WTC11 (cell line): ENCODE data around the gene OTUB1. TPM values are rescaled to one million over a fixed set of nuclear protein-coding genes. Genes with fewer than 3 reads are reported as not detected.

ENCODE experiments used
- ATAC-seq: fragments of 200-7000 bp; cut with Tn5 transposase; 2 replicates; pipeline ENCODE4 v1.10.0; 2021; ENCODE audit warnings: mild to moderate bottlenecking, moderate library complexity
- CTCF ChIA-PET: fragments of 300-600 bp; sonication (Branson Sonifier 250); formaldehyde crosslinking; loops from one replicate; lab custom pipeline; 2021; ENCODE audit warnings: antibody characterized with exemption; lab: Charles Lee
- POLR2A ChIA-PET: fragments of 350-600 bp; sonication (Branson Sonifier 250); formaldehyde crosslinking; loops from one replicate; lab custom pipeline; 2021; ENCODE audit warnings: antibody characterized with exemption; lab: Charles Lee
- DNase-seq: peaks from one replicate; pipeline ENCODE4 v3.0.0; 2021; ENCODE audit warnings: low spot score
- H3K27ac Mint-ChIP-seq: 2 replicates; pipeline ENCODE4 v1.8.0; 2021; ENCODE audit warnings: mixed read lengths
- H3K27me3 Mint-ChIP-seq: 2 replicates; pipeline ENCODE4 v1.8.0; 2021; ENCODE audit warnings: low read depth, mild to moderate bottlenecking, moderate library complexity, mixed read lengths
- H3K36me3 Mint-ChIP-seq: 2 replicates; pipeline ENCODE4 v1.8.0; 2021; ENCODE audit warnings: mixed read lengths
- H3K4me1 Mint-ChIP-seq: 2 replicates; pipeline ENCODE4 v1.8.0; 2022; ENCODE audit warnings: mixed read lengths
- H3K4me3 Mint-ChIP-seq: 2 replicates; pipeline ENCODE4 v1.8.0; 2021; ENCODE audit warnings: mild to moderate bottlenecking, moderate library complexity, mixed read lengths
- H3K9me3 Mint-ChIP-seq: 2 replicates; pipeline ENCODE4 v1.8.0; 2021; ENCODE audit warnings: mixed read lengths
- EMX1 ChIP-seq: fragments of 250-450 bp; sonication (Bioruptor Pico); IDR thresholded peaks from 2 replicates; pipeline ENCODE4 v1.8.0; 2021; ENCODE audit warnings: mild to moderate bottlenecking
- GTF2I ChIP-seq: fragments of 250-450 bp; sonication (Bioruptor Pico); conservative IDR thresholded peaks from 2 replicates; pipeline ENCODE4 v1.4.0; 2021; ENCODE audit warnings: mild to moderate bottlenecking
- JAZF1 ChIP-seq: fragments of 250-450 bp; sonication (Bioruptor Pico); IDR thresholded peaks from 2 replicates; pipeline ENCODE4 v1.9.0; 2021; ENCODE audit warnings: moderate library complexity, mild to moderate bottlenecking, inconsistent platforms
- MYBL2 ChIP-seq: sonication (generic); formaldehyde crosslinking; IDR thresholded peaks from 2 replicates; pipeline ENCODE4 v1.8.1; 2023; ENCODE audit warnings: mild to moderate bottlenecking, moderate library complexity, missing genetic modification reagents
- NFATC4 ChIP-seq: fragments of 250-450 bp; sonication (Bioruptor Pico); IDR thresholded peaks from 2 replicates; pipeline ENCODE4 v1.9.0; 2021; ENCODE audit warnings: mild to moderate bottlenecking
- RORB ChIP-seq: fragments of 250-450 bp; sonication (Bioruptor Pico); IDR thresholded peaks from 2 replicates; pipeline ENCODE4 v1.9.0; 2021; ENCODE audit warnings: mild to moderate bottlenecking
- ZNF219 ChIP-seq: sonication (generic); formaldehyde crosslinking; IDR thresholded peaks from 2 replicates; pipeline ENCODE4 v1.8.0; 2023; ENCODE audit warnings: missing genetic modification reagents, mild to moderate bottlenecking, borderline replicate concordance
- ZNF263 ChIP-seq: sonication (generic); formaldehyde crosslinking; IDR thresholded peaks from 2 replicates; pipeline ENCODE4 v1.8.1; 2022; ENCODE audit warnings: low read depth, mild to moderate bottlenecking, moderate library complexity, missing genetic modification reagents
- total RNA-seq: library from RNA; stranded (reverse); gene quantifications from 3 replicates; pipeline ENCODE4 v1.2.3, GENCODE V29; 2021
- TF ChIP-seq, protein P1 (sequence below): fragments of 250-450 bp; sonication (Bioruptor Pico); IDR thresholded peaks from 2 replicates; pipeline ENCODE4 v1.8.0; 2021; ENCODE audit warnings: mild to moderate bottlenecking
- TF ChIP-seq, protein P2 (sequence below): sonication (generic); formaldehyde crosslinking; IDR thresholded peaks from 2 replicates; pipeline ENCODE4 v1.8.1; 2022; ENCODE audit warnings: low read depth, mild to moderate bottlenecking, moderate library complexity, missing genetic modification reagents, borderline replicate concordance
- TF ChIP-seq, protein P3 (sequence below): sonication (generic); formaldehyde crosslinking; IDR thresholded peaks from 2 replicates; pipeline ENCODE4 v1.8.1; 2023; ENCODE audit warnings: mild to moderate bottlenecking, missing genetic modification reagents, borderline replicate concordance
- TF ChIP-seq, protein P4 (sequence below): sonication (generic); formaldehyde crosslinking; IDR thresholded peaks from 2 replicates; pipeline ENCODE4 v1.8.0; 2023; ENCODE audit warnings: missing genetic modification reagents
- TF ChIP-seq, protein P5 (sequence below): sonication (generic); formaldehyde crosslinking; IDR thresholded peaks from 2 replicates; pipeline ENCODE4 v1.8.1; 2022; ENCODE audit warnings: mild to moderate bottlenecking, missing genetic modification reagents, moderate library complexity, borderline replicate concordance
- TF ChIP-seq, protein P6 (sequence below): fragments of 200-600 bp; IDR thresholded peaks from 2 replicates; pipeline ENCODE4 v1.8.0; 2022; ENCODE audit warnings: antibody characterized with exemption

The OTUB1 gene
- total RNA-seq, 1 experiment from 2014 or later = 112 TPM

DNA sequence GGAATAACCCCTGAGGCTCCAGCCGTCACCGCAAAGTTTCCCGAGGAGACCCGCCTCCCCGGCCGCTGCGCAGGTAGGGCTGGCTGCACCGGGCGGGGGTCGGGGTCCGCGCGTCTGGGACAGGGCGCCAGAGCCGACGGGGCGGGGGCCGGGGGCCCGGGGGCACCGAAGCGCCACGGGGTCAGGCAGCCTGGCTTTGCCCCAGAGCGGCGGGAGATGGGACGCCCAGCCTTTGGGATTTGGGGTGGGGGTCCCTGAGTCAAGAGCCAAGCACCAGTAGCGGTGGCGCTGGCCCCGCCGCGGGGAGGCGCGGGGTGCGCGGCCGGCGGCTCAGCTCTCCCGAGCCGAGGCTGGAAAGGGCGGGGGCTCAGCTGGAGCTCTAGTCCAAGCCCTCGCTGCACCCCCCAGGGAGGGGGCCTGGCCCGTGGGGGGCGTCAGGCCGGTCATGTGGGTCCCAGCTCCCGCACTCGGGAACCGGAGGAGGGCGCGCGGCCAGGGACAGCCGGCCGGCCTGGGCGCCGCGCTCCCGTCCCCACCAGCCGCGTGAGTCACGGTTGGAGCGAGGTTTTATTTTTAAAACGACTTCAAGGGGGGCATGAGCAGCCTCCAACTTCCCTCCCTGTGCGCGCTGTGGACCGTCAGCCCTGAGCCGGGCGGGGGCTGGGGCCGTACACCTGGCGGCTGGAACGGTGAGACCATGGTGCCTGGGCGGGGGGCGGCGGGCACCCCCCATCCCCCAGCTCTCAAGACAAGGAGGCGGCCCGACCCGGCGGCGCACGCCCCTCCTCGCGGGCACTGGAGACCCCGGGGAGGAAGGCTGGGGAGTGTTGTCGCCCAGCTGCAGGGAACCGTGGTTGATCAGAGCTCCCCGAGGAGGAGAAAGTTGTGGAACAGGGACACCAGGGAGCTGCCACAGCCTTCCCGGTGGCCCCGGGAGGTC is 50.1 kb downstream of the OTUB1 start:
- H3K27ac Mint-ChIP-seq = no peak overlapping the region
- TF ChIP-seq, protein P1, sequence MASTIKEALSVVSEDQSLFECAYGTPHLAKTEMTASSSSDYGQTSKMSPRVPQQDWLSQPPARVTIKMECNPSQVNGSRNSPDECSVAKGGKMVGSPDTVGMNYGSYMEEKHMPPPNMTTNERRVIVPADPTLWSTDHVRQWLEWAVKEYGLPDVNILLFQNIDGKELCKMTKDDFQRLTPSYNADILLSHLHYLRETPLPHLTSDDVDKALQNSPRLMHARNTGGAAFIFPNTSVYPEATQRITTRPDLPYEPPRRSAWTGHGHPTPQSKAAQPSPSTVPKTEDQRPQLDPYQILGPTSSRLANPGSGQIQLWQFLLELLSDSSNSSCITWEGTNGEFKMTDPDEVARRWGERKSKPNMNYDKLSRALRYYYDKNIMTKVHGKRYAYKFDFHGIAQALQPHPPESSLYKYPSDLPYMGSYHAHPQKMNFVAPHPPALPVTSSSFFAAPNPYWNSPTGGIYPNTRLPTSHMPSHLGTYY (CRISPR knock-in tag) = no peak
- no peak for TF ChIP-seq MYBL2 (CRISPR knock-in tag)
- TF ChIP-seq, protein P2, sequence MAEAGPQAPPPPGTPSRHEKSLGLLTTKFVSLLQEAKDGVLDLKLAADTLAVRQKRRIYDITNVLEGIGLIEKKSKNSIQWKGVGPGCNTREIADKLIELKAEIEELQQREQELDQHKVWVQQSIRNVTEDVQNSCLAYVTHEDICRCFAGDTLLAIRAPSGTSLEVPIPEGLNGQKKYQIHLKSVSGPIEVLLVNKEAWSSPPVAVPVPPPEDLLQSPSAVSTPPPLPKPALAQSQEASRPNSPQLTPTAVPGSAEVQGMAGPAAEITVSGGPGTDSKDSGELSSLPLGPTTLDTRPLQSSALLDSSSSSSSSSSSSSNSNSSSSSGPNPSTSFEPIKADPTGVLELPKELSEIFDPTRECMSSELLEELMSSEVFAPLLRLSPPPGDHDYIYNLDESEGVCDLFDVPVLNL (CRISPR knock-in tag) = no peak
- TF ChIP-seq, protein P3, sequence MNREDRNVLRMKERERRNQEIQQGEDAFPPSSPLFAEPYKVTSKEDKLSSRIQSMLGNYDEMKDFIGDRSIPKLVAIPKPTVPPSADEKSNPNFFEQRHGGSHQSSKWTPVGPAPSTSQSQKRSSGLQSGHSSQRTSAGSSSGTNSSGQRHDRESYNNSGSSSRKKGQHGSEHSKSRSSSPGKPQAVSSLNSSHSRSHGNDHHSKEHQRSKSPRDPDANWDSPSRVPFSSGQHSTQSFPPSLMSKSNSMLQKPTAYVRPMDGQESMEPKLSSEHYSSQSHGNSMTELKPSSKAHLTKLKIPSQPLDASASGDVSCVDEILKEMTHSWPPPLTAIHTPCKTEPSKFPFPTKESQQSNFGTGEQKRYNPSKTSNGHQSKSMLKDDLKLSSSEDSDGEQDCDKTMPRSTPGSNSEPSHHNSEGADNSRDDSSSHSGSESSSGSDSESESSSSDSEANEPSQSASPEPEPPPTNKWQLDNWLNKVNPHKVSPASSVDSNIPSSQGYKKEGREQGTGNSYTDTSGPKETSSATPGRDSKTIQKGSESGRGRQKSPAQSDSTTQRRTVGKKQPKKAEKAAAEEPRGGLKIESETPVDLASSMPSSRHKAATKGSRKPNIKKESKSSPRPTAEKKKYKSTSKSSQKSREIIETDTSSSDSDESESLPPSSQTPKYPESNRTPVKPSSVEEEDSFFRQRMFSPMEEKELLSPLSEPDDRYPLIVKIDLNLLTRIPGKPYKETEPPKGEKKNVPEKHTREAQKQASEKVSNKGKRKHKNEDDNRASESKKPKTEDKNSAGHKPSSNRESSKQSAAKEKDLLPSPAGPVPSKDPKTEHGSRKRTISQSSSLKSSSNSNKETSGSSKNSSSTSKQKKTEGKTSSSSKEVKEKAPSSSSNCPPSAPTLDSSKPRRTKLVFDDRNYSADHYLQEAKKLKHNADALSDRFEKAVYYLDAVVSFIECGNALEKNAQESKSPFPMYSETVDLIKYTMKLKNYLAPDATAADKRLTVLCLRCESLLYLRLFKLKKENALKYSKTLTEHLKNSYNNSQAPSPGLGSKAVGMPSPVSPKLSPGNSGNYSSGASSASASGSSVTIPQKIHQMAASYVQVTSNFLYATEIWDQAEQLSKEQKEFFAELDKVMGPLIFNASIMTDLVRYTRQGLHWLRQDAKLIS (CRISPR knock-in tag) = no peak
- no peak for TF ChIP-seq ZNF219 (CRISPR knock-in tag)
- TF ChIP-seq, protein P4, sequence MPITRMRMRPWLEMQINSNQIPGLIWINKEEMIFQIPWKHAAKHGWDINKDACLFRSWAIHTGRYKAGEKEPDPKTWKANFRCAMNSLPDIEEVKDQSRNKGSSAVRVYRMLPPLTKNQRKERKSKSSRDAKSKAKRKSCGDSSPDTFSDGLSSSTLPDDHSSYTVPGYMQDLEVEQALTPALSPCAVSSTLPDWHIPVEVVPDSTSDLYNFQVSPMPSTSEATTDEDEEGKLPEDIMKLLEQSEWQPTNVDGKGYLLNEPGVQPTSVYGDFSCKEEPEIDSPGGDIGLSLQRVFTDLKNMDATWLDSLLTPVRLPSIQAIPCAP (CRISPR knock-in tag) = no peak
- TF ChIP-seq, protein P5, sequence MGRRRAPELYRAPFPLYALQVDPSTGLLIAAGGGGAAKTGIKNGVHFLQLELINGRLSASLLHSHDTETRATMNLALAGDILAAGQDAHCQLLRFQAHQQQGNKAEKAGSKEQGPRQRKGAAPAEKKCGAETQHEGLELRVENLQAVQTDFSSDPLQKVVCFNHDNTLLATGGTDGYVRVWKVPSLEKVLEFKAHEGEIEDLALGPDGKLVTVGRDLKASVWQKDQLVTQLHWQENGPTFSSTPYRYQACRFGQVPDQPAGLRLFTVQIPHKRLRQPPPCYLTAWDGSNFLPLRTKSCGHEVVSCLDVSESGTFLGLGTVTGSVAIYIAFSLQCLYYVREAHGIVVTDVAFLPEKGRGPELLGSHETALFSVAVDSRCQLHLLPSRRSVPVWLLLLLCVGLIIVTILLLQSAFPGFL (CRISPR knock-in tag) = no peak
- H3K27me3 Mint-ChIP-seq = peaks cover 93% of the 10 kb centered on the region
- DNase-seq (no peak), ATAC-seq (peak; percentile 2; the same call in 1 of the 2 replicates)
- no peaks in the 10 kb centered on the region for H3K36me3 Mint-ChIP-seq
- H3K4me3 Mint-ChIP-seq = peak overlapping the region; percentile 34
- H3K4me1 Mint-ChIP-seq = peaks cover 14% of the 10 kb centered on the region
- H3K9me3 Mint-ChIP-seq = no peaks in the 10 kb centered on the region
- CTCF ChIA-PET = interaction anchor here (0.6 to 6.0 kb wide), 16 partner anchors 8 to 116 kb away, joined by 3 to 55 read pairs (median 5); no protein-coding TSS in a partner anchor
- POLR2A ChIA-PET = interaction anchor here (1.0 kb wide), 1 partner anchor 36 kb away, joined by 5 read pairs; no protein-coding TSS in a partner anchor

DNA sequence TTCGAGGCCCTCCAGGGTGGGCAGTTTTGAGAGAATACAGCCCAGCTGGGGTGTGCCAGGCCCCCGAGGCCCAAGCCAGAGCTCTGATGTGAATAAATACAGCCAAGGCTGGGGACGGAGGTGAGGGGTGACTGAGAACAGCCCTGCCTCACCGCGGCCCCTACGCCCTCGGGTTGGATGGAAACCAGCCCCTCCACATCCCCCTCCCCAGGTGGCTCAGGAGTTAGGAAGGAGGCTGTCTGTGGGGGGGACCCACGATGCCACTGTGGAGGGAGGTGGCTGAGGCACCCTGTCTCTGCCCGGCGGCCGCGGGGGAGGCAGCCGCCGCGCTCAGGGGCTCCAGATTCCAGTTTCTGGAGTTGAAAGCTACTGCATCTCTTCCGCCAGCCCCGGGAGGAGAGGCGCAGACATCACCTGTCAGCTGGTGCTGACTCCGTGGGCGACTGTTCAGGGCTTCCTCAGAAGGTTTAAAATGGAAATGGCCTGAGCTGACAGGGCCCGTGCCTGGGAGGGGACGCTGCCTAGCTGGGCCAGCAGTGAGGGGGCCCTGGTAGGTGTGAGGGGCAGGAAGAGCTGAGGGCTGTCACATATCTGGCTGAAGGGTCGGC is 50.9 kb downstream of the OTUB1 start:
- H3K27ac Mint-ChIP-seq = no peak overlapping the region
- peaks cover 16% of the 10 kb centered on the region for H3K4me1 Mint-ChIP-seq
- ATAC-seq = peak; percentile 5
- DNase-seq = no peak
- H3K4me3 Mint-ChIP-seq = peak overlapping the region; percentile 34
- H3K9me3 Mint-ChIP-seq = no peaks in the 10 kb centered on the region
- ChIA-PET CTCF (interaction anchor here (0.8 to 6.0 kb wide), 17 partner anchors 9 to 167 kb away, joined by 3 to 55 read pairs (median 5); no protein-coding TSS in a partner anchor), POLR2A (interaction anchor here (1.0 kb wide), 1 partner anchor 37 kb away, joined by 5 read pairs; no protein-coding TSS in a partner anchor)
- H3K36me3 Mint-ChIP-seq = no peaks in the 10 kb centered on the region
- peaks cover 93% of the 10 kb centered on the region for H3K27me3 Mint-ChIP-seq
- no peak for TF ChIP-seq RORB (CRISPR knock-in tag)
- no peak for TF ChIP-seq GTF2I
- TF ChIP-seq, protein P6, sequence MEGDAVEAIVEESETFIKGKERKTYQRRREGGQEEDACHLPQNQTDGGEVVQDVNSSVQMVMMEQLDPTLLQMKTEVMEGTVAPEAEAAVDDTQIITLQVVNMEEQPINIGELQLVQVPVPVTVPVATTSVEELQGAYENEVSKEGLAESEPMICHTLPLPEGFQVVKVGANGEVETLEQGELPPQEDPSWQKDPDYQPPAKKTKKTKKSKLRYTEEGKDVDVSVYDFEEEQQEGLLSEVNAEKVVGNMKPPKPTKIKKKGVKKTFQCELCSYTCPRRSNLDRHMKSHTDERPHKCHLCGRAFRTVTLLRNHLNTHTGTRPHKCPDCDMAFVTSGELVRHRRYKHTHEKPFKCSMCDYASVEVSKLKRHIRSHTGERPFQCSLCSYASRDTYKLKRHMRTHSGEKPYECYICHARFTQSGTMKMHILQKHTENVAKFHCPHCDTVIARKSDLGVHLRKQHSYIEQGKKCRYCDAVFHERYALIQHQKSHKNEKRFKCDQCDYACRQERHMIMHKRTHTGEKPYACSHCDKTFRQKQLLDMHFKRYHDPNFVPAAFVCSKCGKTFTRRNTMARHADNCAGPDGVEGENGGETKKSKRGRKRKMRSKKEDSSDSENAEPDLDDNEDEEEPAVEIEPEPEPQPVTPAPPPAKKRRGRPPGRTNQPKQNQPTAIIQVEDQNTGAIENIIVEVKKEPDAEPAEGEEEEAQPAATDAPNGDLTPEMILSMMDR = no peak
- no peak for TF ChIP-seq NFATC4 (CRISPR knock-in tag)
- no peak for TF ChIP-seq JAZF1 (CRISPR knock-in tag)
- no peak for TF ChIP-seq EMX1 (CRISPR knock-in tag)
- TF ChIP-seq ZNF263 = no peak
